GM19239 (cell line): ENCODE results near the gene CACNA2D3.

Experiments
- DNase-seq: peaks from one replicate; pipeline ENCODE4 v3.0.0; 2011; ENCODE audit warnings: low spot score; ENCODE audit not compliant: insufficient read length
- FAIRE-seq: peaks from 2 replicates; lab custom pipeline; 2011; peaks lifted over from hg19 to GRCh38; lab: Jason Lieb, UNC

The CACNA2D3 gene

GRCh38 chr3:55042591-55042990 lies 920.2 kb downstream of the CACNA2D3 start:
- no peak for DNase-seq
- no peak for FAIRE-seq

- FAIRE-seq (no peak), DNase-seq (no peak)
Measured at GRCh38 chr3:55044486-55044885, 922.1 kb downstream of the CACNA2D3 start.

GRCh38 chr3:55059027-55059629 lies 936.8 kb downstream of the CACNA2D3 start:
- FAIRE-seq, result no peak
- DNase-seq, result no peak

- FAIRE-seq (no peak), DNase-seq (no peak)
Measured at GRCh38 chr3:55060896-55061719, 938.8 kb downstream of the CACNA2D3 start.

- DNase-seq (no peak), FAIRE-seq (no peak)
Measured at GRCh38 chr3:55061720-55062034, 939.3 kb downstream of the CACNA2D3 start.

GRCh38 chr3:55064164-55064563 lies 941.8 kb downstream of the CACNA2D3 start:
- FAIRE-seq, result no peak
- DNase-seq, result no peak

GRCh38 chr3:55065331-55065730 lies 943.0 kb downstream of the CACNA2D3 start:
- FAIRE-seq (no peak), DNase-seq (no peak)

GRCh38 chr3:55066551-55067047 lies 944.2 kb downstream of the CACNA2D3 start:
- no peak for DNase-seq
- no peak for FAIRE-seq

- no peak for FAIRE-seq
- no peak for DNase-seq
Measured at GRCh38 chr3:55069950-55070349, 947.6 kb downstream of the CACNA2D3 start.

GRCh38 chr3:55074796-55075195 lies 952.4 kb downstream of the CACNA2D3 start:
- no peak for FAIRE-seq
- DNase-seq, result no peak

- FAIRE-seq, result no peak
- DNase-seq, result no peak
Measured at GRCh38 chr3:55075846-55076245, 953.5 kb downstream of the CACNA2D3 start.

GRCh38 chr3:55077726-55078125 lies 955.4 kb downstream of the CACNA2D3 start:
- no peak for FAIRE-seq
- DNase-seq, result no peak

- FAIRE-seq (no peak), DNase-seq (no peak)
Measured at GRCh38 chr3:55078876-55079275, 956.5 kb downstream of the CACNA2D3 start.

GRCh38 chr3:55085231-55085630 lies 962.9 kb downstream of the CACNA2D3 start:
- no peak for FAIRE-seq
- no peak for DNase-seq

GRCh38 chr3:55089211-55089610 lies 966.9 kb downstream of the CACNA2D3 start:
- DNase-seq, result no peak
- no peak for FAIRE-seq

GRCh38 chr3:55090291-55090690 lies 967.9 kb downstream of the CACNA2D3 start:
- FAIRE-seq, result no peak
- DNase-seq, result no peak

GRCh38 chr3:55090746-55091145 lies 968.4 kb downstream of the CACNA2D3 start:
- DNase-seq, result no peak

GRCh38 chr3:55091381-55092225 lies 969.3 kb downstream of the CACNA2D3 start:
- no peak for FAIRE-seq
- DNase-seq, result no peak

More at GRCh38 chr3:55090746-55091145, 968.4 kb downstream of the CACNA2D3 start:
- FAIRE-seq, result no peak

- FAIRE-seq (no peak), DNase-seq (no peak)
Measured at GRCh38 chr3:55094676-55095075, 972.3 kb downstream of the CACNA2D3 start.

GRCh38 chr3:55097441-55097840 lies 975.1 kb downstream of the CACNA2D3 start:
- DNase-seq (no peak), FAIRE-seq (no peak)

- DNase-seq (no peak), FAIRE-seq (no peak)
Measured at GRCh38 chr3:55105647-55106046, 983.3 kb downstream of the CACNA2D3 start.
